Endothelial cell of hepatic sinusoid (primary cell): Measurements from ENCODE around the gene CEACAM1.
"Not testable (repeated sequence)": the region's sequence is repeated elsewhere in the genome, so short reads cannot be mapped to it uniquely, and the experiment has no call there.

Experiments
- in situ Hi-C: cut with HindIII; loops from 2 replicates; pipeline ENCODE4 v1.10.0; 2017; ENCODE audit warnings: low sequenced_read_pairs

CEACAM1 gene

GRCh38 chr19:42549067-42549466, 20.8 kb upstream of the CEACAM1 start:
- in situ Hi-C loops: not testable (repeated sequence)

- in situ Hi-C loops: no loop called here
These were observed 20.3 kb upstream of the CEACAM1 start for GRCh38 chr19:42548552-42548951.

GRCh38 chr19:42547929-42548328, 19.6 kb upstream of the CEACAM1 start:
- in situ Hi-C loops: no loop called here

GRCh38 chr19:42546831-42547500, 18.7 kb upstream of the CEACAM1 start:
- in situ Hi-C loops: no loop called here

- in situ Hi-C loops: no loop called here
These were observed 15.9 kb upstream of the CEACAM1 start for GRCh38 chr19:42544146-42544545.

GRCh38 chr19:42542791-42543190, 14.5 kb upstream of the CEACAM1 start:
- in situ Hi-C loops: no loop called here

GRCh38 chr19:42540071-42540553, 11.8 kb upstream of the CEACAM1 start:
- in situ Hi-C loops: no loop called here

GRCh38 chr19:42538841-42539709, 10.8 kb upstream of the CEACAM1 start:
- in situ Hi-C loops: no loop called here

- in situ Hi-C loops: not testable (repeated sequence)
These were observed 7.0 kb upstream of the CEACAM1 start for GRCh38 chr19:42535276-42535675.

GRCh38 chr19:42534391-42534790, 6.1 kb upstream of the CEACAM1 start:
- in situ Hi-C loops: no loop called here

- in situ Hi-C loops: no loop called here
These were observed 4.6 kb upstream of the CEACAM1 start for GRCh38 chr19:42532891-42533290.

- in situ Hi-C loops: no loop called here
These were observed 3.0 kb upstream of the CEACAM1 start for GRCh38 chr19:42531313-42531712.

GRCh38 chr19:42529248-42529764, 1.0 kb upstream of the CEACAM1 start:
- in situ Hi-C loops: no loop called here

GRCh38 chr19:42524943-42525342, 3.3 kb downstream of the CEACAM1 start:
- in situ Hi-C loops: no loop called here

GRCh38 chr19:42524250-42524649, 4.0 kb downstream of the CEACAM1 start:
- in situ Hi-C loops: no loop called here

- in situ Hi-C loops: not testable (repeated sequence)
These were observed 6.0 kb downstream of the CEACAM1 start for GRCh38 chr19:42522262-42522661.

GRCh38 chr19:42521346-42522030, 6.8 kb downstream of the CEACAM1 start:
- in situ Hi-C loops: no loop called here

GRCh38 chr19:42519108-42519507, 9.2 kb downstream of the CEACAM1 start:
- in situ Hi-C loops: no loop called here

GRCh38 chr19:42516771-42517170, 11.5 kb downstream of the CEACAM1 start:
- in situ Hi-C loops: no loop called here

- in situ Hi-C loops: no loop called here
These were observed 12.9 kb downstream of the CEACAM1 start for GRCh38 chr19:42515241-42515832.

- in situ Hi-C loops: no loop called here
These were observed 13.8 kb downstream of the CEACAM1 start for GRCh38 chr19:42514449-42514848.
